Ovary (tissue), 3 donors: ENCODE measurements around the gene TMEM184C.

ENCODE experiments used
- CTCF ChIP-seq, 3 donors: fragments of 450-650 bp in 2 of 3; fragments of 200-600 bp in 1 of 3; IDR thresholded peaks; one replicate each; pipeline versions ENCODE4 v1.5.1 to v1.8.0; 2016 to 2022; ENCODE audit warnings: antibody characterized with exemption in 3 of 3, mild to moderate bottlenecking in 1 of 3
- EP300 ChIP-seq: sonication (generic); formaldehyde crosslinking; IDR thresholded peaks from one replicate; pipeline ENCODE4 v1.6.1; 2017; ENCODE audit warnings: antibody characterized with exemption
- POLR2A ChIP-seq: fragments of 450-650 bp; IDR thresholded peaks from one replicate; pipeline ENCODE4 v1.6.1; 2017; ENCODE audit warnings: antibody characterized with exemption, mild to moderate bottlenecking, moderate library complexity
- donor health status: DM: no; HTN: no; CAD: no.

GRCh38 chr4:147717878-147718277 lies 100.7 kb downstream of the TMEM184C start:
- TF ChIP-seq CTCF (IDR thresholded peaks at IDR 0.05), result no peak
- no peak for TF ChIP-seq EP300
- TF ChIP-seq POLR2A, result no peak
